HEK293 (cell line): ENCODE results near the gene CAPN12.

Source experiments
- CTCF ChIA-PET: fragments of 350-600 bp; formaldehyde crosslinking; extraction: SDS; loops from one replicate; lab custom pipeline; 2021; ENCODE audit warnings: antibody characterized with exemption; lab: Yijun Ruan, JAX
- POLR2A ChIA-PET: fragments of 300-600 bp; formaldehyde crosslinking; extraction: SDS; loops from one replicate; lab custom pipeline; 2020; ENCODE audit warnings: antibody characterized with exemption, inconsistent platforms; lab: Yijun Ruan, JAX
- H3K27ac ChIP-seq: fragments of 200-500 bp; sonication (Bioruptor generic); 2 replicates; pipeline ENCODE4 v1.5.1; 2014; ENCODE audit warnings: low read depth, low read length, control low read depth, inconsistent platforms; ENCODE audit errors: extremely low read depth
- H3K36me3 ChIP-seq, 2 experiments: fragments of 200-500 bp in 1 of 2; sonication (Bioruptor generic) in 1 of 2; 1 replicate in 1 of 2; 2 replicates in 1 of 2; pipeline ENCODE4 v1.5.1; 2014 to 2017; ENCODE audit warnings: inconsistent platforms in 2 of 2, low read length in 2 of 2; ENCODE audit not compliant: control insufficient read depth in 2 of 2, insufficient read depth in 1 of 2
- H3K4me1 ChIP-seq: fragments of 200-500 bp; sonication (Bioruptor generic); 2 replicates; pipeline ENCODE4 v1.5.1; 2014; ENCODE audit warnings: mild to moderate bottlenecking, low read length, inconsistent platforms; ENCODE audit not compliant: control insufficient read depth, insufficient read depth
- H3K4me3 ChIP-seq: 2 replicates; pipeline ENCODE4 v1.5.1; 2011; ENCODE audit warnings: low read depth, mild to moderate bottlenecking, control low read depth, low read length, moderate library complexity
- H3K9me3 ChIP-seq: fragments of 200-500 bp; sonication (Bioruptor generic); 2 replicates; pipeline ENCODE4 v1.5.1; 2014; ENCODE audit warnings: low read depth, low read length, inconsistent platforms; ENCODE audit not compliant: control insufficient read depth, insufficient read depth
- CTCF ChIP-seq: fragments of 450-650 bp; formaldehyde crosslinking; IDR thresholded peaks from 2 replicates; pipeline ENCODE4 v1.5.1; 2016; ENCODE audit warnings: missing biosample characterization, missing genetic modification characterization
- EGR2 ChIP-seq: fragments of 450-650 bp; formaldehyde crosslinking; IDR thresholded peaks from 2 replicates; pipeline ENCODE4 v1.5.1; 2016; ENCODE audit warnings: low read depth, missing biosample characterization, missing genetic modification characterization
- KLF16 ChIP-seq: fragments of 450-650 bp; formaldehyde crosslinking; IDR thresholded peaks from 2 replicates; pipeline ENCODE4 v1.5.1; 2017; ENCODE audit warnings: missing biosample characterization, missing genetic modification characterization
- KLF8 ChIP-seq: fragments of 450-650 bp; formaldehyde crosslinking; IDR thresholded peaks from 2 replicates; pipeline ENCODE4 v1.5.1; 2016; ENCODE audit warnings: missing biosample characterization, missing genetic modification characterization
- KLF9 ChIP-seq: fragments of 450-650 bp; formaldehyde crosslinking; IDR thresholded peaks from 2 replicates; pipeline ENCODE4 v1.5.1; 2016; ENCODE audit warnings: missing biosample characterization, missing genetic modification characterization, low read depth
- OSR2 ChIP-seq: fragments of 450-650 bp; formaldehyde crosslinking; IDR thresholded peaks from 2 replicates; pipeline ENCODE4 v1.5.1; 2016; ENCODE audit warnings: missing biosample characterization, missing genetic modification characterization
- SP2 ChIP-seq: fragments of 450-650 bp; formaldehyde crosslinking; IDR thresholded peaks from 2 replicates; pipeline ENCODE4 v1.5.1; 2016; ENCODE audit warnings: missing biosample characterization, missing genetic modification characterization
- ZBTB1 ChIP-seq: fragments of 450-650 bp; formaldehyde crosslinking; IDR thresholded peaks from 2 replicates; pipeline ENCODE4 v1.5.1; 2016; ENCODE audit warnings: missing biosample characterization, missing genetic modification characterization
- ZBTB26 ChIP-seq: fragments of 450-650 bp; formaldehyde crosslinking; optimal IDR thresholded peaks from 2 replicates; pipeline ENCODE3; 2016; ENCODE audit warnings: missing biosample characterization, mild to moderate bottlenecking, missing genetic modification characterization
- ZBTB44 ChIP-seq: fragments of 450-650 bp; IDR thresholded peaks from 2 replicates; pipeline ENCODE4 v1.5.1; 2018; ENCODE audit warnings: missing biosample characterization, mild to moderate bottlenecking, missing genetic modification characterization
- ZBTB7A ChIP-seq: fragments of 450-650 bp; formaldehyde crosslinking; IDR thresholded peaks from 2 replicates; pipeline ENCODE4 v1.5.1; 2016; ENCODE audit warnings: low read depth, missing biosample characterization, missing genetic modification characterization
- ZBTB8A ChIP-seq: fragments of 450-650 bp; formaldehyde crosslinking; IDR thresholded peaks from 2 replicates; pipeline ENCODE4 v1.5.1; 2016; ENCODE audit warnings: missing biosample characterization, missing genetic modification characterization
- ZFHX2 ChIP-seq: fragments of 450-650 bp; formaldehyde crosslinking; conservative IDR thresholded peaks from 2 replicates; pipeline ENCODE4 v1.5.1; 2016; ENCODE audit warnings: missing biosample characterization, missing genetic modification characterization
- ZNF175 ChIP-seq: fragments of 450-650 bp; formaldehyde crosslinking; IDR thresholded peaks from 2 replicates; pipeline ENCODE4 v1.5.1; 2016; ENCODE audit warnings: missing biosample characterization, missing genetic modification characterization
- ZNF529 ChIP-seq: fragments of 450-650 bp; formaldehyde crosslinking; IDR thresholded peaks from 2 replicates; pipeline ENCODE4 v1.5.1; 2017; ENCODE audit warnings: missing genetic modification characterization, missing biosample characterization; ENCODE audit not compliant: insufficient replicate concordance
- ZNF548 ChIP-seq: fragments of 450-650 bp; formaldehyde crosslinking; IDR thresholded peaks from 2 replicates; pipeline ENCODE4 v1.5.1; 2016; ENCODE audit warnings: missing biosample characterization, missing genetic modification characterization
- ZNF549 ChIP-seq: fragments of 450-650 bp; IDR thresholded peaks from 2 replicates; pipeline ENCODE4 v1.5.1; 2018; ENCODE audit warnings: missing biosample characterization, missing genetic modification characterization, mild to moderate bottlenecking, inconsistent platforms, moderate library complexity
- ZNF596 ChIP-seq: fragments of 450-650 bp; IDR thresholded peaks from 2 replicates; pipeline ENCODE4 v1.5.0; 2018; ENCODE audit warnings: missing biosample characterization, mild to moderate bottlenecking, missing genetic modification characterization, moderate library complexity
- ZNF629 ChIP-seq: fragments of 450-650 bp; formaldehyde crosslinking; IDR thresholded peaks from 2 replicates; pipeline ENCODE4 v1.5.1; 2017; ENCODE audit warnings: missing biosample characterization, missing genetic modification characterization
- ZNF660 ChIP-seq: fragments of 450-650 bp; IDR thresholded peaks from 2 replicates; pipeline ENCODE4 v1.5.1; 2018; ENCODE audit warnings: missing biosample characterization, mild to moderate bottlenecking, missing genetic modification characterization
- ZNF677 ChIP-seq: fragments of 450-650 bp; IDR thresholded peaks from 2 replicates; pipeline ENCODE4 v1.5.0; 2018; ENCODE audit warnings: missing biosample characterization, mild to moderate bottlenecking, missing genetic modification characterization, moderate library complexity
- ZNF707 ChIP-seq: fragments of 450-650 bp; formaldehyde crosslinking; IDR thresholded peaks from 2 replicates; pipeline ENCODE4 v1.5.1; 2016; ENCODE audit warnings: missing biosample characterization, missing genetic modification characterization
- ZNF776 ChIP-seq: fragments of 450-650 bp; formaldehyde crosslinking; IDR thresholded peaks from 2 replicates; pipeline ENCODE4 v1.5.0; 2017; ENCODE audit warnings: missing biosample characterization, missing genetic modification characterization, borderline replicate concordance
- ZNF785 ChIP-seq: fragments of 450-650 bp; formaldehyde crosslinking; IDR thresholded peaks from 2 replicates; pipeline ENCODE4 v1.5.1; 2016; ENCODE audit warnings: missing biosample characterization, missing genetic modification characterization
- ZSCAN5A ChIP-seq: fragments of 450-650 bp; formaldehyde crosslinking; IDR thresholded peaks from 2 replicates; pipeline ENCODE4 v1.5.1; 2016; ENCODE audit warnings: missing biosample characterization, missing genetic modification characterization
- TF ChIP-seq, protein P1 (sequence below): fragments of 450-650 bp; formaldehyde crosslinking; IDR thresholded peaks from 2 replicates; pipeline ENCODE4 v1.5.1; 2016; ENCODE audit warnings: missing biosample characterization, missing genetic modification characterization
- TF ChIP-seq, protein P2 (sequence below): sonication (generic); formaldehyde crosslinking; IDR thresholded peaks from 2 replicates; pipeline ENCODE4 v1.8.1; 2022; ENCODE audit warnings: mild to moderate bottlenecking, moderate library complexity, missing genetic modification reagents

CAPN12 gene

DNA sequence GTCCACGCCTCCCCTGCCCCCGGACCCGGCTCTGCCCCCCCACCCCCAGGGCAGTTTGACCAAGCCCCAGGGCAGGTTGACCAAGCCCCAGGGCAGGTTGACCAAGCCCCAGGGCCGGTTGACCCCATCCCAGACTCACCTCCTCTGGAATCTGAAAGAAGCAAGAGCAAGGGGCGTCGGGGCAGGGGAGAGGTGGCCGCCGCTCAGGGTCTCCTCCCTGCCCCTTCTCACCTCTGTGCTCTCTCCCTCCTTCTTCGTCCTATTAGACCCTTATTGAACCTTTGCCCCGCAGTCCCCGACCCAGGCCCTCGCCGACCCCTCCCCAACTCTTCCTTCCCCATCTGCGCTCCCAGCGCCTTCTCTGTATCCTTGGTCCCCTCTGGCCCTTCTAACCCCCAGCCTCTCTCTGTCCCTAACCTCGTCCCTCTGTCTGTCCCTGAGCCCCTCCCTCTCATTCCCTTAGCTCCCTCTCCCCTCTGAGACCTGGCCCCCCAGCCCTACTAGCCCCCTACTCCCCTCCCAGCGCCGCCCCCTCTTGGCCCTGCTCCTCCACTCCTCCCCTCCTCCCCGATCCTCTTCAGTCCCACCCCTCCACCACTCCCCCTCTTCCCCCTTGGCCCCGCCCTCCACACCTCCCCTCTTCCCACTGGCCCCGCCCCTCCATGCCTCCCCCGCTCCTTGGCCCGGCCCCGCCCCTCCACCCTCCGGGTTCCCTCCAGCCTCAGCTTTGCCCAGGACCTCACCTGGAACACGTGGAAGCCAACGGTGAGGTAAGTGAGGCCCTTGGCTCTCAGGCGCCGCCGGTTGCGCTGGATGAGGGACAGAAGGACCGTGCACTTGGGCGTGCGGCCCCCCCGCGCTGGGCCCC is 7.6 kb downstream of the CAPN12 start (continued):
- no peak for TF ChIP-seq ZNF175 (tag by site-specific recombination)
- no peak for TF ChIP-seq ZNF776
- TF ChIP-seq ZNF629 (tag by site-specific recombination) = no peak

DNA sequence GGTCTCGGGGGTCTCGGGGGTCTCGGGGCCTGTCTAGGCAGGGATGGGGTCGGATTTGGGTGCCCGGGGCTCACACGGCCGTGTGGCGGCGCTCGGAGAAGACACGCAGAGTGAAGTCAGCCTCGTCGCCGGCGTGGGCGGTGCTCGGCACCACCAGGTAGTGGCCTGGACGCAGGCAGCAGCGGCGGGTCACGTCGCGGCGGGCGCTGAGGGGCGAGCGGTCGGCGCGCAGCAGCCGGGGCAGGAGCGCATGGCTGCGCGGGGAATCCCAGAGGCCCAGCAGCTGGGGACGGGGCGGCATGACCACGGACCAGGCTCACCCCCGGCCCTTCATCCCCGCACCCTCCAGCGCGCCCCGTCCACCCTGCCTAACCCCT is 8.2 kb downstream of the CAPN12 start:
- Histone ChIP-seq H3K27ac (no peak overlapping the region), H3K4me1 (peaks cover 5% of the 10 kb centered on the region)
- TF ChIP-seq ZNF596 (tag by site-specific recombination) = 0 out of 2 replicates have a peak, but pooled peaks have one; percentile 14
- TF ChIP-seq ZBTB44 (tag by site-specific recombination) = 0 out of 2 replicates have a peak, but pooled peaks have one; percentile 22
- TF ChIP-seq ZNF549 (tag by site-specific recombination) = no peak
- TF ChIP-seq ZNF548 = no peak
- TF ChIP-seq ZSCAN5A (tag by site-specific recombination) = 0 out of 2 replicates have a peak, but pooled peaks have one; percentile 39
- peak; percentile 10; the same call in 1 of the 2 replicates for TF ChIP-seq SP2 (tag by site-specific recombination)
- no peak for TF ChIP-seq ZNF707
- TF ChIP-seq KLF16 (tag by site-specific recombination) = peak; percentile 51; the same call in 1 of the 2 replicates
- TF ChIP-seq, protein P1, sequence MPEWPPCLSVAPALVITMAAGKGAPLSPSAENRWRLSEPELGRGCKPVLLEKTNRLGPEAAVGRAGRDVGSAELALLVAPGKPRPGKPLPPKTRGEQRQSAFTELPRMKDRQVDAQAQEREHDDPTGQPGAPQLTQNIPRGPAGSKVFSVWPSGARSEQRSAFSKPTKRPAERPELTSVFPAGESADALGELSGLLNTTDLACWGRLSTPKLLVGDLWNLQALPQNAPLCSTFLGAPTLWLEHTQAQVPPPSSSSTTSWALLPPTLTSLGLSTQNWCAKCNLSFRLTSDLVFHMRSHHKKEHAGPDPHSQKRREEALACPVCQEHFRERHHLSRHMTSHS (tag by site-specific recombination) = no peak
- peak; percentile 40; the same call in 1 of the 2 replicates for TF ChIP-seq ZBTB8A (tag by site-specific recombination)
- peak; percentile 46 for TF ChIP-seq KLF8 (tag by site-specific recombination)
- TF ChIP-seq ZNF785 = peak; percentile 53; the same call in 1 of the 2 replicates
- TF ChIP-seq EGR2 (tag by site-specific recombination) = peak; percentile 32; the same call in 1 of the 2 replicates
- TF ChIP-seq ZBTB7A = peak; percentile 95
- peak; percentile 69 for TF ChIP-seq KLF9
- no peak for TF ChIP-seq ZNF529
- TF ChIP-seq OSR2 (tag by site-specific recombination) = no peak
- TF ChIP-seq ZFHX2 = peak; percentile 88
- TF ChIP-seq ZBTB26 = peak; percentile 59
- peak; percentile 58; the same call in 1 of the 2 replicates for TF ChIP-seq ZNF677
- peak; percentile 8; the same call in 1 of the 2 replicates for TF ChIP-seq CTCF
- no peak for TF ChIP-seq ZBTB1 (tag by site-specific recombination)
- TF ChIP-seq ZNF660 = 0 out of 2 replicates have a peak, but pooled peaks have one; percentile 42
- TF ChIP-seq, protein P2, sequence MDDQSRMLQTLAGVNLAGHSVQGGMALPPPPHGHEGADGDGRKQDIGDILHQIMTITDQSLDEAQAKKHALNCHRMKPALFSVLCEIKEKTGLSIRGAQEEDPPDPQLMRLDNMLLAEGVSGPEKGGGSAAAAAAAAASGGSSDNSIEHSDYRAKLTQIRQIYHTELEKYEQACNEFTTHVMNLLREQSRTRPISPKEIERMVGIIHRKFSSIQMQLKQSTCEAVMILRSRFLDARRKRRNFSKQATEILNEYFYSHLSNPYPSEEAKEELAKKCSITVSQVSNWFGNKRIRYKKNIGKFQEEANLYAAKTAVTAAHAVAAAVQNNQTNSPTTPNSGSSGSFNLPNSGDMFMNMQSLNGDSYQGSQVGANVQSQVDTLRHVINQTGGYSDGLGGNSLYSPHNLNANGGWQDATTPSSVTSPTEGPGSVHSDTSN (CRISPR knock-in tag) = 0 out of 2 replicates have a peak, but pooled peaks have one; percentile 52
- TF ChIP-seq, all 188 proteins: peak for 17
- Histone ChIP-seq H3K36me3 (peaks cover 9 to 10% of the 10 kb centered on the region in 2 experiments), H3K9me3 (no peaks in the 10 kb centered on the region), H3K4me3 (peak overlapping the region; percentile 36)
- CTCF ChIA-PET = interaction anchor here (0.5 to 0.8 kb wide), 2 partner anchors 112 to 127 kb away, joined by 3 read pairs; no protein-coding TSS in a partner anchor
- POLR2A ChIA-PET = interaction anchor here (1.3 kb wide), 1 partner anchor 117 kb away, joined by 3 read pairs; no protein-coding TSS in a partner anchor
